SK-N-SH (cell line): ENCODE results near the gene GARIN6.

Experiments
- EP300 ChIP-seq, 2 experiments: IDR thresholded peaks; 2 replicates each; pipeline versions ENCODE4 v1.4.0 to v1.6.1; 2012; ENCODE audit warnings: borderline replicate concordance in 1 of 2, low read depth in 1 of 2, low read length in 1 of 2
- MEF2A ChIP-seq: IDR thresholded peaks from 2 replicates; pipeline ENCODE4 v1.4.0; 2012; ENCODE audit warnings: low read depth, borderline replicate concordance
- NFIC ChIP-seq: IDR thresholded peaks from 2 replicates; pipeline ENCODE4 v1.4.0; 2012; ENCODE audit warnings: borderline replicate concordance
- NRF1 ChIP-seq: IDR thresholded peaks from 2 replicates; pipeline ENCODE4 v1.6.1; 2012; ENCODE audit warnings: low read depth, mild to moderate bottlenecking, low read length
- RAD21 ChIP-seq: IDR thresholded peaks from 2 replicates; pipeline ENCODE4 v1.6.1; 2012; ENCODE audit warnings: mild to moderate bottlenecking, low read length
- TF ChIP-seq, protein P1 (sequence below): fragments of 150-350 bp; IDR thresholded peaks from 2 replicates; pipeline ENCODE4 v1.6.1; 2016; ENCODE audit warnings: mild to moderate bottlenecking, low read depth, low read length
- TF ChIP-seq, protein P2 (sequence below): fragments of 200-600 bp; sonication (generic); IDR thresholded peaks from 2 replicates; pipeline ENCODE4 v1.6.1; 2017; ENCODE audit warnings: antibody characterized with exemption, mild to moderate bottlenecking, moderate library complexity
- TF ChIP-seq, protein P3 (sequence below): IDR thresholded peaks from 2 replicates; pipeline ENCODE4 v1.4.0; 2012; ENCODE audit warnings: low read depth

DNA sequence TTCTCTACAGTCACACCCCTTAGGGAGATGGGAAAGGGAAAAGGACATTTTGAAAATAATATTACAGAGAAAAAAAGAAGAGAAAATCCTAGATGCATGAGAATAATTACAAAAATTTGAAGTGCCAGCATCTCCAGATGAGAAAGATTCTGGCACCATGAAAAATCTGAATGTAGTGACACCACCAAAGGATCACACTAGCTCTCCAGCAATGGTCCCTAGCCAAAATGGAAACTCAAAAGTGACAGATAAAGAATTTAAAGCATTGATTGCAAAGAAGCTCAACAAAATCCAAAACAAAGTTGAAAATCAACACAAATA lies 27.4 kb upstream of the GARIN6 start:
- TF ChIP-seq, protein P1, sequence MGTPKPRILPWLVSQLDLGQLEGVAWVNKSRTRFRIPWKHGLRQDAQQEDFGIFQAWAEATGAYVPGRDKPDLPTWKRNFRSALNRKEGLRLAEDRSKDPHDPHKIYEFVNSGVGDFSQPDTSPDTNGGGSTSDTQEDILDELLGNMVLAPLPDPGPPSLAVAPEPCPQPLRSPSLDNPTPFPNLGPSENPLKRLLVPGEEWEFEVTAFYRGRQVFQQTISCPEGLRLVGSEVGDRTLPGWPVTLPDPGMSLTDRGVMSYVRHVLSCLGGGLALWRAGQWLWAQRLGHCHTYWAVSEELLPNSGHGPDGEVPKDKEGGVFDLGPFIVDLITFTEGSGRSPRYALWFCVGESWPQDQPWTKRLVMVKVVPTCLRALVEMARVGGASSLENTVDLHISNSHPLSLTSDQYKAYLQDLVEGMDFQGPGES: no peak
- no peak for TF ChIP-seq EP300 (IDR thresholded peaks at IDR 0.05; ENCODE audit: borderline replicate concordance in 1 of 2, low read depth in 1 of 2, low read length in 1 of 2)
- TF ChIP-seq, protein P2, sequence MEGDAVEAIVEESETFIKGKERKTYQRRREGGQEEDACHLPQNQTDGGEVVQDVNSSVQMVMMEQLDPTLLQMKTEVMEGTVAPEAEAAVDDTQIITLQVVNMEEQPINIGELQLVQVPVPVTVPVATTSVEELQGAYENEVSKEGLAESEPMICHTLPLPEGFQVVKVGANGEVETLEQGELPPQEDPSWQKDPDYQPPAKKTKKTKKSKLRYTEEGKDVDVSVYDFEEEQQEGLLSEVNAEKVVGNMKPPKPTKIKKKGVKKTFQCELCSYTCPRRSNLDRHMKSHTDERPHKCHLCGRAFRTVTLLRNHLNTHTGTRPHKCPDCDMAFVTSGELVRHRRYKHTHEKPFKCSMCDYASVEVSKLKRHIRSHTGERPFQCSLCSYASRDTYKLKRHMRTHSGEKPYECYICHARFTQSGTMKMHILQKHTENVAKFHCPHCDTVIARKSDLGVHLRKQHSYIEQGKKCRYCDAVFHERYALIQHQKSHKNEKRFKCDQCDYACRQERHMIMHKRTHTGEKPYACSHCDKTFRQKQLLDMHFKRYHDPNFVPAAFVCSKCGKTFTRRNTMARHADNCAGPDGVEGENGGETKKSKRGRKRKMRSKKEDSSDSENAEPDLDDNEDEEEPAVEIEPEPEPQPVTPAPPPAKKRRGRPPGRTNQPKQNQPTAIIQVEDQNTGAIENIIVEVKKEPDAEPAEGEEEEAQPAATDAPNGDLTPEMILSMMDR: no peak
- no peak for TF ChIP-seq NRF1
- no peak for TF ChIP-seq NFIC
- no peak for TF ChIP-seq MEF2A
- TF ChIP-seq, protein P3, sequence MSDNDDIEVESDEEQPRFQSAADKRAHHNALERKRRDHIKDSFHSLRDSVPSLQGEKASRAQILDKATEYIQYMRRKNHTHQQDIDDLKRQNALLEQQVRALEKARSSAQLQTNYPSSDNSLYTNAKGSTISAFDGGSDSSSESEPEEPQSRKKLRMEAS: no peak
- no peak for TF ChIP-seq RAD21
